AG10803 (cell line): Measurements from ENCODE around the gene PIGT.
A peak's percentile ranks its signal among the peaks of the same experiment; 100 is the strongest.

ENCODE experiments used
- DNase-seq: peaks from one replicate; pipeline ENCODE4 v3.0.0; 2010; ENCODE audit warnings: low read depth
- H3K4me3 ChIP-seq: 2 replicates; pipeline ENCODE4 v1.5.1; 2011; ENCODE audit warnings: mild to moderate bottlenecking, low read length, control low read depth
- TF ChIP-seq, protein P1 (sequence below): conservative IDR thresholded peaks from 2 replicates; pipeline ENCODE4 v1.5.1; 2011; ENCODE audit warnings: mild to moderate bottlenecking, low read length, control low read depth, inconsistent platforms

PIGT gene

DNA sequence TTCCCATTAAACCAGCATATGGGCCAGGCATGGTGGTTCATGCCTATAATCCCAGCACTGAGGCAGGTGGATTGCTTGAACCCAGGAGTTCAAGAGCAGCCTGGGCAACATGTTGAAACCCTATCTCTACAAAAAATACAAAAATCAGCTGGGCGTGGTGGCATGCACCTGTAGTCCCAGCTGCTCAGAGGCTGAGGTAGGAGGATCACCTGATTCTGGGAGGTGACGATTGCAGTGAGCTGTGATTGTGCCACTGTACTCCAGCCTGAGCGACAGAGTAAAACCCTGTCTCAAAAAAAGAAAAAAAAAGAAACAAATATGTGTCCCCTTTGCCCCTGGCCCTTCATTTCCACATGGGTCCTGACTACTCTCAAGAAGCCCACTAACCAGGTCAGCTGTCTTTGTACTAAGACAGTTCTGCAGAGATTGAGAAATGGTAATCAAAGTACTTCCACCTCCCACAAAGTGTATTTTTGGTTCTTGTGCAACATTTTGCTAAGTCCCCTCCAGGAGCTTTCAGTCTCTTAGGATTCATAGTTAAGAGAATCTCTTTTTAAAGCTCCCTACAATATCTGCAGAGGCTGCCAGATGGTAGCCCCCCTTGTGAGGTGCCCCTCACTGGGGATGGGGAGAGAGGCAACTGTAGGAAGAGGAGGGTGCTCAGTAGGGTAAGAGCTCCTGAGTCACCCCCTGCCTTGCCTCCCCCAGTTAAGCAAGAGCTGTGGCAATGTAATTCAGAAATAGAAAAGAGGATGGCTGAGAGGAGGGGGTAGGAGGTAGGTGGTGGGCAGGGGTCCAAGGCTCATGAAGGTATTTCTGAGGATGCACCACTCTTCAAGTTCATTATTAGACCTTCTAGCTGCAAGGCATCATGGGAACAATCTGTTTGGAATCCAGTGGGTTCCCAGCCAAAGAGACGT, 37.1 kb downstream of the PIGT start:
- H3K4me3 ChIP-seq, result no peak overlapping the region
- TF ChIP-seq, protein P1, sequence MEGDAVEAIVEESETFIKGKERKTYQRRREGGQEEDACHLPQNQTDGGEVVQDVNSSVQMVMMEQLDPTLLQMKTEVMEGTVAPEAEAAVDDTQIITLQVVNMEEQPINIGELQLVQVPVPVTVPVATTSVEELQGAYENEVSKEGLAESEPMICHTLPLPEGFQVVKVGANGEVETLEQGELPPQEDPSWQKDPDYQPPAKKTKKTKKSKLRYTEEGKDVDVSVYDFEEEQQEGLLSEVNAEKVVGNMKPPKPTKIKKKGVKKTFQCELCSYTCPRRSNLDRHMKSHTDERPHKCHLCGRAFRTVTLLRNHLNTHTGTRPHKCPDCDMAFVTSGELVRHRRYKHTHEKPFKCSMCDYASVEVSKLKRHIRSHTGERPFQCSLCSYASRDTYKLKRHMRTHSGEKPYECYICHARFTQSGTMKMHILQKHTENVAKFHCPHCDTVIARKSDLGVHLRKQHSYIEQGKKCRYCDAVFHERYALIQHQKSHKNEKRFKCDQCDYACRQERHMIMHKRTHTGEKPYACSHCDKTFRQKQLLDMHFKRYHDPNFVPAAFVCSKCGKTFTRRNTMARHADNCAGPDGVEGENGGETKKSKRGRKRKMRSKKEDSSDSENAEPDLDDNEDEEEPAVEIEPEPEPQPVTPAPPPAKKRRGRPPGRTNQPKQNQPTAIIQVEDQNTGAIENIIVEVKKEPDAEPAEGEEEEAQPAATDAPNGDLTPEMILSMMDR, result no peak
- DNase-seq, result no peak

DNA sequence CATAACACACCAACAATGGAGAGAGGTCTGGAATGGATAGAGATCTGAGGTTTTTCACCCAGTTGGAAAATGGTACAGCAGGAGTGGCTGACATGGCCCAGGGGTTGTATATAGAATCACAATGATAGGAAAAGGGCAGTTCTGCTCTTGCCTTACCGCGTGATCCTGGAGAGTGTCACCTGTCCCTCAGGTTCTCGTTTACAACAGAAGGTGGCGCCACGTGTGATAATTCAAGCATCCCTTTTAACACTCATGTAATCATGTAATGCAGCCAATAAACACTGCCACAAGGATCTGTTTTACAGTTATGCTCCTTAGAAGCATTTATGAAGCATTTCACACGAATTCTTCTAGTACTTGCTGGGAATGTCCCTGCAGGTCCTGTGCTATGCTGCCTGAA, 40.7 kb downstream of the PIGT start:
- no peak overlapping the region for H3K4me3 ChIP-seq
- TF ChIP-seq, protein P1, result peak; percentile 17; the same call in 1 of the 2 replicates
- no peak for DNase-seq

- DNase-seq, result peak; percentile 8
- H3K4me3 ChIP-seq, result no peak overlapping the region
- TF ChIP-seq, protein P1, result peak; percentile 40
Observed at GRCh38 chr20:45459606-45460005, 43.7 kb downstream of the PIGT start.

- TF ChIP-seq, protein P1, result no peak
- H3K4me3 ChIP-seq, result no peak overlapping the region
- DNase-seq, result no peak
Observed at GRCh38 chr20:45461225-45461624, 45.3 kb downstream of the PIGT start.

DNA sequence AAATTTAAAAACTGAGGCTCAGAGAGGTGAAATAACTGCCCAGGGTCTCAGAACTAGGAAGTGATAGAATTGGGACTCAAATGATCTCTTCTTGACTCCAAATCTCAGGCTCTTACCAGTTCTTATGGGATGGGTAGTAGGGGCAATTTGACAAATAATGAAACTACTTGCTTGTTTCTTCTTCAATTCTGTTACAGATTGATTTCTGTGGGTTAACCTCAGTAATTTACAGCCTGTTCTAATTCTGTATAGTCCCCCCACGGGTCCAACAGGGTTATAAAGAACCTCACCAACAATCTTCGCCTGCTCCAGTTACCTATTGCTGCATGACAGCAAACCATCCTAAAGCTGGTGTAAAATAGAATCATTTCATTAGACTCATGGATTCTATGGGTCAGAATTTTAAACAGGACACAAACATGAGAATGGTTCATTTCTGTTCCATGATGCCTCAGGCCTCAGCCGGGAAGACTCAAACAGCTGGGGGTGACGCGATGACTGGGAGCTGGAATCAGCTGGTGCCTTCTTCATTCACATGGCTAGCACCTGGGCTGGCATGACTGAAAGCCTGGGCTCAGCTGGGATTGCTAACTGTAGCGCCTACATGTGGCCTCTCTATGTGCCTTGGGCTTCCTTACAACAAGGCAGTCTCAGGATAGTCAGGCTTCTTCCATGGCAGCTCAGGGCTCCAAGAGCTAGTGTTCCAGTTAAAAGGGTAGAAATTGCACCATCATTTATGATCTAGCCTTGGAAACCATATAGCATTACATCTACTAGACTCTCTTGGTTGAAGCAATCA, 47.0 kb downstream of the PIGT start:
- H3K4me3 ChIP-seq, result no peak overlapping the region
- no peak for DNase-seq
- TF ChIP-seq, protein P1, result no peak

GRCh38 chr20:45463709-45464108, 47.8 kb downstream of the PIGT start:
- no peak for DNase-seq
- TF ChIP-seq, protein P1, result no peak
- no peak overlapping the region for H3K4me3 ChIP-seq
